H1 (cell line): Measurements from ENCODE around the gene GABARAPL2. TPM values are rescaled to one million over a fixed set of nuclear protein-coding genes. Genes with fewer than 3 reads are reported as not detected.

Source experiments
- CTCF ChIA-PET: fragments of 300-600 bp; sonication (Branson Sonifier 250); formaldehyde crosslinking; loops from one replicate; lab custom pipeline; 2021; ENCODE audit not compliant: partially characterized antibody; lab: Charles Lee
- POLR2A ChIA-PET: fragments of 300-600 bp; sonication (Branson Sonifier 250); formaldehyde crosslinking; loops from one replicate; lab custom pipeline; 2021; ENCODE audit warnings: inconsistent platforms; ENCODE audit not compliant: partially characterized antibody; lab: Charles Lee
- DNase-seq, 2 experiments: peaks; one replicate each; pipeline versions ENCODE4 v3.0.0 to v3.0.0-alpha.2; 2010 to 2022; ENCODE audit warnings: low spot score in 2 of 2, low read depth in 1 of 2, mixed read lengths in 1 of 2
- FAIRE-seq: peaks from 2 replicates; lab custom pipeline; 2011; peaks lifted over from hg19 to GRCh38; lab: Jason Lieb, UNC
- H2AFZ ChIP-seq: 2 replicates; pipeline ENCODE4 v1.8.1; 2012; ENCODE audit warnings: low read length, inconsistent platforms
- H2AK5ac ChIP-seq: 2 replicates; pipeline ENCODE4 v1.6.1; 2013; ENCODE audit warnings: low read depth, low read length
- H2BK120ac ChIP-seq: replicated peaks from 2 replicates; pipeline ENCODE3; 2013; ENCODE audit warnings: low read depth, low read length, inconsistent platforms
- H2BK12ac ChIP-seq: 2 replicates; pipeline ENCODE4 v1.6.1; 2013; ENCODE audit warnings: low read depth, low read length
- H2BK15ac ChIP-seq: 2 replicates; pipeline ENCODE4 v1.6.1; 2013; ENCODE audit warnings: low read length
- H2BK20ac ChIP-seq: 2 replicates; pipeline ENCODE4 v1.6.1; 2013; ENCODE audit warnings: low read length
- H2BK5ac ChIP-seq: 2 replicates; pipeline ENCODE4 v1.6.1; 2013; ENCODE audit warnings: low read depth, low read length
- H3K14ac ChIP-seq: 2 replicates; pipeline ENCODE4 v1.6.1; 2013; ENCODE audit warnings: inconsistent platforms; ENCODE audit not compliant: insufficient read length
- H3K18ac ChIP-seq: 2 replicates; pipeline ENCODE4 v1.6.1; 2013; ENCODE audit warnings: low read length; ENCODE audit errors: extremely low read depth
- H3K23ac ChIP-seq: 2 replicates; pipeline ENCODE4 v1.6.1; 2013; ENCODE audit warnings: inconsistent platforms; ENCODE audit not compliant: insufficient read length
- H3K23me2 ChIP-seq: 2 replicates; pipeline ENCODE4 v1.6.1; 2013; ENCODE audit warnings: low read depth, low read length
- H3K27ac ChIP-seq: 2 replicates; pipeline ENCODE4 v1.6.1; 2011; ENCODE audit warnings: low read depth, low read length, inconsistent platforms
- H3K27me3 ChIP-seq, 4 experiments: replicated peaks in 1 of 4; 1 replicate in 1 of 4; 2 replicates in 3 of 4; pipeline versions ENCODE4 v1.6.1 to v1.8.1; 2011 to 2013; ENCODE audit warnings: low read length in 3 of 4, mild to moderate bottlenecking in 3 of 4, inconsistent platforms in 2 of 4, mixed read lengths in 2 of 4, moderate library complexity in 1 of 4; ENCODE audit not compliant: control insufficient read depth in 3 of 4, insufficient read depth in 3 of 4; ENCODE audit errors: extremely low read depth in 1 of 4
- H3K36me3 ChIP-seq, 4 experiments: 2 replicates each; pipeline versions ENCODE4 v1.6.1 to v1.8.1; 2011 to 2013; ENCODE audit warnings: mild to moderate bottlenecking in 4 of 4, low read length in 3 of 4, moderate library complexity in 2 of 4, control low read depth in 1 of 4, inconsistent platforms in 1 of 4; ENCODE audit not compliant: insufficient read depth in 4 of 4, control insufficient read depth in 2 of 4
- H3K4ac ChIP-seq: replicated peaks from 2 replicates; pipeline ENCODE3; 2013; ENCODE audit warnings: low read length, low read depth, mixed read lengths, inconsistent platforms; ENCODE audit not compliant: insufficient read length
- H3K4me1 ChIP-seq, 4 experiments: replicated peaks in 1 of 4; 1 replicate in 1 of 4; 2 replicates in 3 of 4; pipeline versions ENCODE4 v1.6.1 to v1.8.1; 2011 to 2013; ENCODE audit warnings: low read length in 3 of 4, inconsistent platforms in 2 of 4, mixed read lengths in 1 of 4; ENCODE audit not compliant: insufficient read depth in 4 of 4, control insufficient read depth in 3 of 4
- H3K4me2 ChIP-seq, 2 experiments: 2 replicates each; pipeline versions ENCODE4 v1.6.1 to v1.8.1; 2011 to 2013; ENCODE audit warnings: low read depth in 2 of 2, low read length in 2 of 2, control low read depth in 1 of 2, inconsistent platforms in 1 of 2, mild to moderate bottlenecking in 1 of 2; ENCODE audit not compliant: insufficient read depth in 1 of 2
- H3K4me3 ChIP-seq, 4 experiments: fragments of 200-600, 300-600 bp in 1 of 4; sonication (generic), shearing (Covaris generic), sonication (Bioruptor Twin) in 1 of 4; 2 replicates each; pipeline versions ENCODE4 v1.5.1 to v1.8.1; 2011 to 2016; ENCODE audit warnings: low read length in 4 of 4, low read depth in 3 of 4, control low read depth in 2 of 4, inconsistent platforms in 2 of 4, mild to moderate bottlenecking in 2 of 4, mixed read lengths in 1 of 4, moderate library complexity in 1 of 4; ENCODE audit not compliant: insufficient read depth in 2 of 4; ENCODE audit errors: extremely low read depth in 1 of 4
- H3K56ac ChIP-seq: replicated peaks from 2 replicates; pipeline ENCODE3; 2013; ENCODE audit warnings: low read depth, mild to moderate bottlenecking, mixed read lengths, low read length, inconsistent platforms; ENCODE audit not compliant: insufficient read length
- H3K79me1 ChIP-seq: 2 replicates; pipeline ENCODE4 v1.6.1; 2013; ENCODE audit warnings: low read depth, low read length, control low read depth
- H3K79me2 ChIP-seq, 2 experiments: 2 replicates each; pipeline versions ENCODE4 v1.6.1 to v1.8.1; 2012 to 2013; ENCODE audit warnings: low read length in 2 of 2, mild to moderate bottlenecking in 2 of 2, inconsistent platforms in 1 of 2; ENCODE audit not compliant: insufficient read depth in 2 of 2, control insufficient read depth in 1 of 2
- H3K9ac ChIP-seq, 4 experiments: replicated peaks in 1 of 4; 1 replicate in 1 of 4; 2 replicates in 3 of 4; pipeline versions ENCODE4 v1.6.1 to v1.8.1; 2011 to 2013; ENCODE audit warnings: low read depth in 3 of 4, low read length in 3 of 4, control low read depth in 2 of 4, mild to moderate bottlenecking in 2 of 4, moderate library complexity in 2 of 4, inconsistent platforms in 1 of 4; ENCODE audit errors: extremely low read depth in 1 of 4
- H3K9me3 ChIP-seq, 2 experiments: 2 replicates each; pipeline versions ENCODE4 v1.6.1 to v1.8.1; 2012 to 2013; ENCODE audit warnings: mild to moderate bottlenecking in 2 of 2, moderate library complexity in 2 of 2, control low read depth in 1 of 2, inconsistent platforms in 1 of 2, low read depth in 1 of 2, low read length in 1 of 2, mixed read lengths in 1 of 2; ENCODE audit not compliant: insufficient read depth in 2 of 2
- H4K20me1 ChIP-seq, 2 experiments: replicated peaks in 1 of 2; 2 replicates each; pipeline versions ENCODE3 to v1.8.1; 2011 to 2013; ENCODE audit warnings: inconsistent platforms in 2 of 2, low read length in 2 of 2, mild to moderate bottlenecking in 1 of 2; ENCODE audit not compliant: insufficient read depth in 2 of 2, control insufficient read depth in 1 of 2
- H4K5ac ChIP-seq: 2 replicates; pipeline ENCODE4 v1.6.1; 2013; ENCODE audit warnings: low read length, low read depth, mixed read lengths, inconsistent platforms; ENCODE audit not compliant: insufficient read length
- H4K8ac ChIP-seq: 2 replicates; pipeline ENCODE4 v1.8.0; 2013; ENCODE audit warnings: mild to moderate bottlenecking, moderate library complexity, low read length, inconsistent platforms; ENCODE audit not compliant: insufficient read depth; ENCODE audit errors: extremely low read depth
- H4K91ac ChIP-seq: replicated peaks from 2 replicates; pipeline ENCODE3; 2013; ENCODE audit warnings: low read length, mixed read lengths, inconsistent platforms; ENCODE audit not compliant: insufficient read length
- CTBP2 ChIP-seq: IDR thresholded peaks from 2 replicates; pipeline ENCODE4 v1.7.0; 2011; ENCODE audit warnings: borderline replicate concordance, mild to moderate bottlenecking, moderate library complexity, mixed read lengths, low read length; ENCODE audit not compliant: insufficient read depth, insufficient read length
- CTCF ChIP-seq, 3 experiments: IDR thresholded peaks; 1 replicate in 2 of 3; 2 replicates in 1 of 3; pipeline versions ENCODE4 v1.5.1 to v1.6.1; 2011; ENCODE audit warnings: low read length in 3 of 3, mild to moderate bottlenecking in 3 of 3, inconsistent platforms in 2 of 3, low read depth in 1 of 3, moderate library complexity in 1 of 3; ENCODE audit not compliant: insufficient read depth in 1 of 3; ENCODE audit errors: control extremely low read depth in 1 of 3
- EP300 ChIP-seq, 2 experiments: IDR thresholded peaks; 1 replicate in 1 of 2; 2 replicates in 1 of 2; pipeline ENCODE4 v1.6.1; 2011 to 2012; ENCODE audit warnings: low read depth in 2 of 2, low read length in 2 of 2, mild to moderate bottlenecking in 2 of 2, borderline replicate concordance in 1 of 2, inconsistent platforms in 1 of 2, moderate library complexity in 1 of 2
- WGBS, 2 experiments: shearing (Covaris generic) in 1 of 2; methylation state at CpG; one replicate each; pipeline versions ENCODE4 v1.1.6 to v1.1.7; 2013 to 2015; ENCODE audit warnings: low lambda C conversion rate in 2 of 2, mixed read lengths in 2 of 2, inconsistent platforms in 1 of 2, low coverage in 1 of 2, missing lambda C conversion rate in 1 of 2; ENCODE audit not compliant: insufficient replicate concordance in 2 of 2, insufficient coverage in 1 of 2, insufficient read length in 1 of 2; ENCODE audit errors: extremely low coverage in 1 of 2, missing lambda C conversion rate in 1 of 2; 5-methylcytosine and 5-hydroxymethylcytosine counted together
- polyA plus RNA-seq, 7 experiments: library from polyadenylated mRNA; depleted of rRNA in 3 of 7; stranded (reverse) in 5 of 7; unstranded in 2 of 7; fragments of >200 nt in 5 of 7; fragments of 200-250 nt in 2 of 7; gene quantifications; 1 replicate in 5 of 7; 2 replicates in 1 of 7; 4 replicates in 1 of 7; pipeline versions ENCODE4 v1.2.1 to v1.2.3, GENCODE V29; 2011 to 2013; ENCODE audit warnings: missing spikeins in 2 of 7, mixed read lengths in 2 of 7
- total RNA-seq: library from RNA; stranded (reverse); fragmentation: NEBNext Ultra II Directional; extraction: Animal tissue kit (Norgen Biotek cat#: 25700); gene quantifications from 2 replicates; pipeline ENCODE4 v1.2.1, GENCODE V29; 2021

The GABARAPL2 gene
- total and polyA plus RNA-seq, 2 of the 8 experiments (the other 6 are each of a cell fraction or from before 2014, with no cell fraction given), result 65.8 to 71.3 TPM

- Histone ChIP-seq H3K79me2 (no peaks in the 10 kb centered on the region), H2BK20ac (no peak overlapping the region), H2AK5ac (no peak overlapping the region), H3K36me3 (no peaks in the 10 kb centered on the region), H3K18ac (peak overlapping the region; percentile 78), H4K8ac (peak overlapping the region; percentile 96), H3K23me2 (peaks cover 8% of the 10 kb centered on the region; the same call in 1 of the 2 replicates), H3K79me1 (no peaks in the 10 kb centered on the region), H4K20me1 (no peaks in the 10 kb centered on the region), H3K4me2 (peak overlapping the region; percentile 79 to 98), H3K27ac (no peak overlapping the region), H2BK12ac (no peak overlapping the region), H2BK5ac (0 out of 2 replicates have a peak overlapping the region, but pooled peaks have one; percentile 39), H3K56ac (peak overlapping the region; percentile 4), H3K9ac (peak overlapping the region; percentile 6 to 67 (median 53); a peak in 6 of 7 replicates), H3K14ac (no peak overlapping the region), H3K4ac (no peak overlapping the region), H2BK120ac (no peak overlapping the region), H3K4me3 (peak overlapping the region; percentile 57 to 96 (median 84)), H4K91ac (peak overlapping the region; percentile 1), H2BK15ac (0 out of 2 replicates have a peak overlapping the region, but pooled peaks have one; percentile 16), H4K5ac (no peak overlapping the region), H3K23ac (no peak overlapping the region), H3K9me3 (no peaks in the 10 kb centered on the region), H3K27me3 (no peaks in the 10 kb centered on the region; a peak in 1 of 7 replicates), H2AFZ (peak overlapping the region; percentile 73), H3K4me1 (peaks cover 0 to 4% (median 1%) of the 10 kb centered on the region in 4 experiments; a peak in 4 of 7 replicates)
- peak; percentile 93 for FAIRE-seq
- peak; percentile 66 to 89 for DNase-seq
- CTCF ChIA-PET, result interaction anchor here (0.8 to 12.7 kb wide), 5 partner anchors 12 to 84 kb away, joined by 3 to 158 read pairs (median 4); no protein-coding TSS in a partner anchor
- POLR2A ChIA-PET, result interaction anchor here (0.9 to 3.2 kb wide), 5 partner anchors 11 to 68 kb away, joined by 3 to 21 read pairs (median 6); partner anchors contain the start of genes ADAT1, CHST6 and GABARAPL2
- WGBS, 2 experiments, result 1% methylated on average over 22 of the region's 26 CpGs; no CpG with 5 or more reads in 1 of the 2 experiments
- TF ChIP-seq CTBP2, result no peak
- no peak for TF ChIP-seq EP300 (IDR thresholded peaks at IDR 0.05; ENCODE audit: borderline replicate concordance in 1 of 2, low read depth in 2 of 2, low read length in 2 of 2)
- no peak for TF ChIP-seq CTCF (IDR thresholded peaks at IDR 0.05; ENCODE audit: control extremely low read depth in 1 of 3, insufficient read depth in 1 of 3, low read depth in 1 of 3, low read length in 3 of 3)
These were observed 10.9 kb upstream of the GABARAPL2 start for GRCh38 chr16:75555213-75555706.
